ENCODE measurements around the gene F11R. TPM values are rescaled to one million over a fixed set of nuclear protein-coding genes. Genes with fewer than 3 reads are reported as not detected.
A peak's percentile ranks its signal among the peaks of the same experiment; 100 is the strongest.

The F11R gene
- total and polyA plus RNA-seq, 2 of the 4 experiments (the other 2 are of a cell fraction), result 0.79 to 2.2 TPM

- no peaks in the 10 kb centered on the region for H4K20me1 ChIP-seq (ENCODE audit: insufficient read depth, low read length)
- H2BK20ac ChIP-seq (ENCODE audit: low read depth, low read length), result no peak overlapping the region
- CTCF ChIA-PET, result no interaction called here
- peaks cover 6% of the 10 kb centered on the region; the same call in 1 of the 2 replicates for H3K9me1 ChIP-seq (ENCODE audit: insufficient read depth, low read length)
- H3K56ac ChIP-seq (ENCODE audit: extremely low read depth, insufficient read depth, low read length), result no peak overlapping the region
- no peak overlapping the region for H2BK120ac ChIP-seq (ENCODE audit: low read depth, low read length)
- H3K4me2 ChIP-seq (ENCODE audit: low read depth, low read length), result no peak overlapping the region
- dilution Hi-C loops (cut with HindIII; ENCODE audit: low sequenced_read_pairs, unreplicated experiment) (no loop called here), intact Hi-C loops (cut with micrococcal nuclease) (no loop called here), in situ Hi-C loops (cut with MboI; ENCODE audit: low sequenced_read_pairs) (no loop called here)
- POLR2A ChIA-PET (ENCODE audit: unreplicated experiment), result no interaction called here
- no peak overlapping the region for H3K27ac ChIP-seq (ENCODE audit: insufficient read depth, low read length)
- H3K36me3 ChIP-seq (ENCODE audit: control insufficient read depth, insufficient read depth, low read length), result no peaks in the 10 kb centered on the region
- no peak overlapping the region for H3K18ac ChIP-seq (ENCODE audit: low read depth, low read length)
- H3K4ac ChIP-seq (ENCODE audit: low read depth, low read length), result no peak overlapping the region
- H3K9me3 ChIP-seq (ENCODE audit: control insufficient read depth, insufficient read depth, low read length), result no peaks in the 10 kb centered on the region
- BruUV-seq (replicated peaks), result no TSS peak
- no peak overlapping the region for H3K4me3 ChIP-seq (ENCODE audit: insufficient read depth, low read depth, low read length)
- H2AK5ac ChIP-seq (ENCODE audit: low read depth, low read length), result no peak overlapping the region
- H2AFZ ChIP-seq (replicated peaks; ENCODE audit: low read length, poor library complexity), result no peak overlapping the region
- H3K14ac ChIP-seq (replicated peaks; ENCODE audit: low read depth, low read length), result no peak overlapping the region
- DNase-seq (peak; percentile 33), ATAC-seq (ENCODE audit: low read depth) (peak; percentile 38)
- no peak overlapping the region for H3K9ac ChIP-seq (ENCODE audit: low read depth, low read length)
- no peak overlapping the region for H4K8ac ChIP-seq (ENCODE audit: low read depth in 2 of 2, low read length in 2 of 2)
- H3K4me1 ChIP-seq (ENCODE audit: control insufficient read depth, insufficient read depth, low read length), result peaks cover 3% of the 10 kb centered on the region; the same call in 1 of the 2 replicates
- no peak overlapping the region for H2AK9ac ChIP-seq (replicated peaks; ENCODE audit: low read depth, low read length, poor library complexity)
- peaks cover 28% of the 10 kb centered on the region for H3K27me3 ChIP-seq (ENCODE audit: control insufficient read depth, insufficient read depth, low read length)
- no peak overlapping the region for H4K91ac ChIP-seq (ENCODE audit: insufficient read depth, low read depth, low read length)
- TF ChIP-seq FOS (IDR thresholded peaks at IDR 0.05; ENCODE audit: low read depth, low read length) (no peak), NFE2L2 (IDR thresholded peaks at IDR 0.05; ENCODE audit: low read depth, low read length) (no peak), ELK1 (IDR thresholded peaks at IDR 0.05; ENCODE audit: borderline replicate concordance, low read depth, low read length) (no peak), MAZ (IDR thresholded peaks at IDR 0.05; ENCODE audit: borderline replicate concordance, low read depth, low read length) (no peak), CTCF (conservative IDR thresholded peaks at IDR 0.05; ENCODE audit: low read depth, low read length) (no peak), CEBPB (IDR thresholded peaks at IDR 0.05; ENCODE audit: low read depth, low read length) (no peak), SMC3 (IDR thresholded peaks at IDR 0.05; ENCODE audit: low read depth, low read length) (no peak), POLR2A (IDR thresholded peaks at IDR 0.05; ENCODE audit: low read depth, low read length) (no peak), MXI1 (IDR thresholded peaks at IDR 0.05; ENCODE audit: borderline replicate concordance, low read depth, low read length) (no peak), RAD21 (IDR thresholded peaks at IDR 0.05; ENCODE audit: low read length) (no peak), BHLHE40 (IDR thresholded peaks at IDR 0.05; ENCODE audit: low read depth, low read length) (no peak), MAFK (IDR thresholded peaks at IDR 0.05; ENCODE audit: low read depth, low read length) (no peak), RFX5 (IDR thresholded peaks at IDR 0.05; ENCODE audit: low read depth, low read length) (no peak), RCOR1 (IDR thresholded peaks at IDR 0.05; ENCODE audit: insufficient replicate concordance, low read length) (no peak), CHD1 (IDR thresholded peaks at IDR 0.05; ENCODE audit: low read depth, low read length) (no peak), USF2 (IDR thresholded peaks at IDR 0.05; ENCODE audit: low read depth, low read length) (no peak)
- no peak overlapping the region for H4K5ac ChIP-seq (ENCODE audit: low read depth, low read length)
- H2BK15ac ChIP-seq (ENCODE audit: low read depth, low read length), result no peak overlapping the region
- H3K23ac ChIP-seq (ENCODE audit: low read depth, low read length), result no peak overlapping the region
- WGBS, 2 experiments (ENCODE audit: extremely low coverage in 2 of 2, insufficient read length in 1 of 2), result no CpG with 5 or more reads among the region's 2 CpGs
- H2BK5ac ChIP-seq (ENCODE audit: low read depth, low read length, poor library complexity, severe bottlenecking), result no peak overlapping the region
- no peaks in the 10 kb centered on the region for H3K79me1 ChIP-seq (ENCODE audit: low read depth in 1 of 2, low read length in 2 of 2)
These were observed 1.0 kb upstream of the F11R start for GRCh38 chr1:161021970-161022353.

All from IMR-90 (cell line).